ENCODE measurements around the gene IFRD1.

Gene IFRD1

DNA sequence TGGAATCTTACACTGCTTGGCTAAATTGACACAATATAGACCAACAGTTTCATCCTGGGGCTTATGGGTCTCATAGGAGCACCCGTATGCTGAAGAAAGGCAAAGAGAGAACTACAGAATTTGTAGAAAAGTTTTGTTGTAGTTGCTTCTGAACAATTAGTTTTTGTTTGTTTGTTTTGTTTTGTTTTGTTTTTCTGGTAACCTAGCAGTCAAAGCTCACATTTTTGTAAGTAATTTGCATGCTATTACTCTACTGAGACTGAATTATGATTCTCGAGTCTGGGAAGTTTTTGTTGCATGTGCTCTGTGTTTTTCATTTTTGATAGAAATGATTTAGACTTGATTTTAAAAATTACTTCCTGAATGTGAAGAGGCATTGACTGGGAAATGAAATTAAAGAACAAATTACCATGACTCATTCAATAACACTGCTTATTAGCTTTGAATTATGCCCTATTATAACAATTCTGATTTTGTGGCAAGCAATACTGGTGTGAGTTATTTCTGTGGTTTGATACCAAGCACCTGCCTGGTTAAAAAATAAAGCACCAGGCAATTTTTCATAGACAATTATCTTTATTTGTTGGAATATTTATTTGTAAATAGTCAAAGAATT is 31.0 kb downstream of the IFRD1 start:
- TF ChIP-seq RAD21 (IDR thresholded peaks at IDR 0.05; ENCODE audit: low read depth) = no peak
- TF ChIP-seq TEAD4 (IDR thresholded peaks at IDR 0.05) = no peak

DNA sequence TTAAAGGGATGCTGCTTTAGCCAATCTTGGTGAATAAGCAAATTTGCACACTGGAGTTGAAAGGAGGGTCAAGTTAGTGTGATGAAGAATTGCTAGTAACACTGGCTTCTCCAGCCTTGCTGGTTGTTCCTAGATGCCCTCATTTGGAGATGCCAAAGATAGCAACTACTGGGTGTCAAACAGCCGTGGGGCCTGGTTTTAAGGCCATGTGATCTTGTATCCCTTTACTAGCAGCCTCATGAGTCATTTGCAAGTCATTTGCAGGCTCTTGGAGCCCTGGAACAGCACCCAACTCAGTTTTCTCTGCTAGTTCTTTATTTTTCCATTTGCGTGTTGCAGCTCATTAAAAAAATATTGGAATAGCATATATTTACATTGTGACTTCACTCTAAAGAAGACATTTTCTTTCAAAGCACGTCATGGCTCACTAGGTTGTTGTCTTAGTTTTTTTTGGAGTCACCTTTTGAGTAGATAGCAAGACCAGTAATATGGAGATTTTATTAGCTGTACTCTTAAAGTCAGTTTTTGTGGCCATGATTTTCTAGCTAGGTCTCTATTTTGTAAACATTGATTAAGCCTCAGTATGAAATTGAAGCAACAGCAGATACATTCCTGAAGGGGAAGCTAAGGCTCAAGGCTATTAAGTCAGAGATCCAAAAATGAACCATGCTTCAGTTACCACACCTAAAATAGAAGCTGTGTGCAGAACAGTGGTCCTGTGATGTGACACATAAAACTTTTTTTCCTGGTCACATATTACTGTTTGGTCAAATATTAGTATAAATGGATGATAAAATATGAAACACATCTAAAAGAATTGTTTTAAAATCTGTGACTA is 31.8 kb downstream of the IFRD1 start:
- TF ChIP-seq EP300 (IDR thresholded peaks at IDR 0.05; ENCODE audit: borderline replicate concordance) (no peak), TEAD4 (IDR thresholded peaks at IDR 0.05) (no peak), RAD21 (IDR thresholded peaks at IDR 0.05; ENCODE audit: low read depth) (no peak), USF1 (IDR thresholded peaks at IDR 0.05) (0 out of 2 replicates have a peak, but pooled peaks have one; percentile 39), MAX (IDR thresholded peaks at IDR 0.05) (peak; percentile 45; the same call in 1 of the 2 replicates)

GRCh38 chr7:112484671-112485167 is 34.5 kb downstream of the IFRD1 start:
- TF ChIP-seq EP300 (IDR thresholded peaks at IDR 0.05; ENCODE audit: borderline replicate concordance) (no peak), CEBPB (IDR thresholded peaks at IDR 0.05) (no peak), USF1 (IDR thresholded peaks at IDR 0.05) (no peak), FOXM1 (IDR thresholded peaks at IDR 0.05; ENCODE audit: borderline replicate concordance, low read depth) (no peak), RAD21 (IDR thresholded peaks at IDR 0.05; ENCODE audit: low read depth) (no peak), YY1 (IDR thresholded peaks at IDR 0.05; ENCODE audit: low read depth) (no peak), TEAD4 (IDR thresholded peaks at IDR 0.05) (no peak), MAX (IDR thresholded peaks at IDR 0.05) (no peak), EGR1 (IDR thresholded peaks at IDR 0.05) (no peak), CREB1 (IDR thresholded peaks at IDR 0.05; ENCODE audit: low read depth) (no peak), TCF12 (IDR thresholded peaks at IDR 0.05; ENCODE audit: low read depth) (no peak), ZBTB7A (IDR thresholded peaks at IDR 0.05; ENCODE audit: low read depth) (no peak)

GRCh38 chr7:112485766-112486165 is 35.5 kb downstream of the IFRD1 start:
- TF ChIP-seq MAX (IDR thresholded peaks at IDR 0.05) = no peak
- no peak for TF ChIP-seq ZBTB7A (IDR thresholded peaks at IDR 0.05; ENCODE audit: low read depth)
- TF ChIP-seq RAD21 (IDR thresholded peaks at IDR 0.05; ENCODE audit: low read depth) = no peak
- no peak for TF ChIP-seq CREB1 (IDR thresholded peaks at IDR 0.05; ENCODE audit: low read depth)
- no peak for TF ChIP-seq EP300 (IDR thresholded peaks at IDR 0.05; ENCODE audit: borderline replicate concordance)
- no peak for TF ChIP-seq YY1 (IDR thresholded peaks at IDR 0.05; ENCODE audit: low read depth)

GRCh38 chr7:112487457-112488263 is 37.4 kb downstream of the IFRD1 start:
- TF ChIP-seq YY1 (IDR thresholded peaks at IDR 0.05; ENCODE audit: low read depth) (no peak), RAD21 (IDR thresholded peaks at IDR 0.05; ENCODE audit: low read depth) (no peak), USF1 (IDR thresholded peaks at IDR 0.05) (no peak), TAF1 (IDR thresholded peaks at IDR 0.05; ENCODE audit: low read depth) (no peak), NFIC (IDR thresholded peaks at IDR 0.05) (no peak), TCF12 (IDR thresholded peaks at IDR 0.05; ENCODE audit: low read depth) (no peak), EGR1 (IDR thresholded peaks at IDR 0.05) (no peak), MAX (IDR thresholded peaks at IDR 0.05) (no peak), ZBTB7A (IDR thresholded peaks at IDR 0.05; ENCODE audit: low read depth) (no peak), FOXM1 (IDR thresholded peaks at IDR 0.05; ENCODE audit: borderline replicate concordance, low read depth) (no peak), EP300 (IDR thresholded peaks at IDR 0.05; ENCODE audit: borderline replicate concordance) (no peak), TEAD4 (IDR thresholded peaks at IDR 0.05) (no peak), CEBPB (IDR thresholded peaks at IDR 0.05) (no peak)
- TF ChIP-seq, protein P1, sequence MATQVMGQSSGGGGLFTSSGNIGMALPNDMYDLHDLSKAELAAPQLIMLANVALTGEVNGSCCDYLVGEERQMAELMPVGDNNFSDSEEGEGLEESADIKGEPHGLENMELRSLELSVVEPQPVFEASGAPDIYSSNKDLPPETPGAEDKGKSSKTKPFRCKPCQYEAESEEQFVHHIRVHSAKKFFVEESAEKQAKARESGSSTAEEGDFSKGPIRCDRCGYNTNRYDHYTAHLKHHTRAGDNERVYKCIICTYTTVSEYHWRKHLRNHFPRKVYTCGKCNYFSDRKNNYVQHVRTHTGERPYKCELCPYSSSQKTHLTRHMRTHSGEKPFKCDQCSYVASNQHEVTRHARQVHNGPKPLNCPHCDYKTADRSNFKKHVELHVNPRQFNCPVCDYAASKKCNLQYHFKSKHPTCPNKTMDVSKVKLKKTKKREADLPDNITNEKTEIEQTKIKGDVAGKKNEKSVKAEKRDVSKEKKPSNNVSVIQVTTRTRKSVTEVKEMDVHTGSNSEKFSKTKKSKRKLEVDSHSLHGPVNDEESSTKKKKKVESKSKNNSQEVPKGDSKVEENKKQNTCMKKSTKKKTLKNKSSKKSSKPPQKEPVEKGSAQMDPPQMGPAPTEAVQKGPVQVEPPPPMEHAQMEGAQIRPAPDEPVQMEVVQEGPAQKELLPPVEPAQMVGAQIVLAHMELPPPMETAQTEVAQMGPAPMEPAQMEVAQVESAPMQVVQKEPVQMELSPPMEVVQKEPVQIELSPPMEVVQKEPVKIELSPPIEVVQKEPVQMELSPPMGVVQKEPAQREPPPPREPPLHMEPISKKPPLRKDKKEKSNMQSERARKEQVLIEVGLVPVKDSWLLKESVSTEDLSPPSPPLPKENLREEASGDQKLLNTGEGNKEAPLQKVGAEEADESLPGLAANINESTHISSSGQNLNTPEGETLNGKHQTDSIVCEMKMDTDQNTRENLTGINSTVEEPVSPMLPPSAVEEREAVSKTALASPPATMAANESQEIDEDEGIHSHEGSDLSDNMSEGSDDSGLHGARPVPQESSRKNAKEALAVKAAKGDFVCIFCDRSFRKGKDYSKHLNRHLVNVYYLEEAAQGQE (IDR thresholded peaks at IDR 0.05; ENCODE audit: low read depth) = no peak

DNA sequence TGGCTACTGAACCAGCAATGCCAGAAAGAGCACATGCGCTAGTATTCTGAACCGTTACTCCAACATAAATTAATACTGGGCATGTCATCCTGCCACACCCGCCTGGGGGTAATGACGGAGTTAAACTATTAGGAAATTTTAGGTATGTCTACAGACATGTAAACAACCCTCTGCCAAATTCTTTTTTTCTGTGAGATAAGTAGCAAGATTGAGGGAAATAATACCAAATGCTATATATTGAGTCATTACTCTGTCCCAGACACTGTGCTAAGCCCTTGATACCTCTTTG is 37.9 kb downstream of the IFRD1 start:
- no peak for TF ChIP-seq RAD21 (IDR thresholded peaks at IDR 0.05; ENCODE audit: low read depth)
- no peak for TF ChIP-seq MAX (IDR thresholded peaks at IDR 0.05)
